GM21447 (cell line): ENCODE results near the gene ELMOD3.

Experiments
- ATAC-seq: cut with Tn5 transposase; IDR thresholded peaks from one replicate; pipeline ENCODE4 v1.9.1; 2021; ENCODE audit not compliant: unreplicated experiment

Gene ELMOD3

GRCh38 chr2:85422072-85422457, 67.5 kb downstream of the ELMOD3 start:
- no peak for ATAC-seq

GRCh38 chr2:85423525-85423924, 69.0 kb downstream of the ELMOD3 start:
- ATAC-seq = no peak

GRCh38 chr2:85425588-85425987, 71.0 kb downstream of the ELMOD3 start:
- no peak for ATAC-seq

GRCh38 chr2:85427300-85427835, 72.8 kb downstream of the ELMOD3 start:
- no peak for ATAC-seq

- no peak for ATAC-seq
These were observed 73.8 kb downstream of the ELMOD3 start for GRCh38 chr2:85428343-85428881.

GRCh38 chr2:85429213-85429923, 74.8 kb downstream of the ELMOD3 start:
- no peak for ATAC-seq

- no peak for ATAC-seq
These were observed 75.3 kb downstream of the ELMOD3 start for GRCh38 chr2:85429924-85430289.

GRCh38 chr2:85430752-85431569, 76.4 kb downstream of the ELMOD3 start:
- ATAC-seq = no peak

GRCh38 chr2:85431570-85432205, 77.1 kb downstream of the ELMOD3 start:
- ATAC-seq = no peak

GRCh38 chr2:85433511-85434089, 79.0 kb downstream of the ELMOD3 start:
- no peak for ATAC-seq

- ATAC-seq = no peak
These were observed 80.1 kb downstream of the ELMOD3 start for GRCh38 chr2:85434696-85435095.

GRCh38 chr2:85435220-85435958, 80.8 kb downstream of the ELMOD3 start:
- no peak for ATAC-seq

GRCh38 chr2:85435981-85436835, 81.6 kb downstream of the ELMOD3 start:
- no peak for ATAC-seq

- peak; percentile 4 for ATAC-seq
These were observed 82.4 kb downstream of the ELMOD3 start for GRCh38 chr2:85436836-85437487.

GRCh38 chr2:85437488-85438200, 83.1 kb downstream of the ELMOD3 start:
- peak; percentile 80 for ATAC-seq

- no peak for ATAC-seq
These were observed 83.8 kb downstream of the ELMOD3 start for GRCh38 chr2:85438201-85439024.

- no peak for ATAC-seq
These were observed 84.5 kb downstream of the ELMOD3 start for GRCh38 chr2:85439025-85439472.
